Lung (tissue), 12 donors: ENCODE data around the gene FEM1B. TPM values are rescaled to one million over a fixed set of nuclear protein-coding genes. Genes with fewer than 3 reads are reported as not detected.

ENCODE experiments used
- ATAC-seq: fragments of 200-7000 bp; cut with Tn5 transposase; one replicate; pipeline ENCODE4 v1.9.1; 2020; ENCODE audit warnings: moderate number of reproducible peaks; ENCODE audit not compliant: insufficient read depth, low FRiP score
- DNase-seq, 3 donors: peaks; one replicate each; pipeline ENCODE4 v3.0.0-alpha.2; 2013 to 2017
- H3K27ac ChIP-seq, 2 donors: one replicate each; pipeline ENCODE4 v1.5.1; 2013; ENCODE audit warnings: mild to moderate bottlenecking in 2 of 2, moderate library complexity in 2 of 2, control low read depth in 1 of 2, inconsistent platforms in 1 of 2, low read depth in 1 of 2, low read length in 1 of 2
- H3K27me3 ChIP-seq, 3 donors: one replicate each; pipeline ENCODE4 v1.5.1; 2013; ENCODE audit warnings: low read length in 2 of 3; ENCODE audit not compliant: control insufficient read depth in 3 of 3, insufficient read depth in 3 of 3
- H3K36me3 ChIP-seq, 4 donors: one replicate each; pipeline ENCODE4 v1.5.1; 2013; ENCODE audit warnings: low read length in 4 of 4, mild to moderate bottlenecking in 1 of 4, moderate library complexity in 1 of 4; ENCODE audit not compliant: control insufficient read depth in 4 of 4, insufficient read depth in 4 of 4
- H3K4me1 ChIP-seq, 5 donors: one replicate each; pipeline ENCODE4 v1.5.1; 2013; ENCODE audit warnings: low read length in 5 of 5, mild to moderate bottlenecking in 2 of 5, moderate library complexity in 1 of 5; ENCODE audit not compliant: control insufficient read depth in 5 of 5, insufficient read depth in 5 of 5
- H3K4me3 ChIP-seq: one replicate; pipeline ENCODE4 v1.5.1; 2013; ENCODE audit warnings: mild to moderate bottlenecking, control low read depth, moderate library complexity
- H3K9ac ChIP-seq, 2 donors: one replicate each; pipeline ENCODE4 v1.5.1; 2013; ENCODE audit warnings: low read length in 2 of 2, control low read depth in 1 of 2; ENCODE audit not compliant: insufficient read depth in 1 of 2
- H3K9me3 ChIP-seq, 4 donors: one replicate each; pipeline ENCODE4 v1.5.1; 2013; ENCODE audit warnings: low read length in 3 of 4, mild to moderate bottlenecking in 1 of 4, moderate library complexity in 1 of 4; ENCODE audit not compliant: control insufficient read depth in 4 of 4, insufficient read depth in 3 of 4
- WGBS, 2 donors: extraction: QIAGEN DNeasy Blood & Tissue Kit; methylation state at CpG; one replicate each; pipeline ENCODE4 v1.1.7; 2013; 5-methylcytosine and 5-hydroxymethylcytosine counted together
- polyA plus RNA-seq, 2 donors: library from polyadenylated mRNA; stranded (reverse); fragments of 200-250 nt; gene quantifications; one replicate each; pipeline ENCODE4 v1.2.1, GENCODE V29; 2013
- total RNA-seq, 2 donors: library from RNA; depleted of rRNA in 1 of 2; stranded (reverse); fragments of >200 nt in 1 of 2; gene quantifications; one replicate each; pipeline ENCODE4 v1.2.1, GENCODE V29; 2014 to 2021
- TF ChIP-seq, protein P1 (sequence below): IDR thresholded peaks from 2 replicates; pipeline ENCODE4 v1.5.1; 2012; ENCODE audit warnings: mild to moderate bottlenecking; ENCODE audit errors: control extremely low read depth, extremely low read depth
- donor health status: control.
- donor health status: control.
- donor health status: Bipolar disorder and iron deficiency.
- donor health status: healthy.
- donor health status: DM: yes; HTN: yes; CAD: no.

FEM1B gene
- total and polyA plus RNA-seq, 4 donors, result 8.1 to 57.7 (median 30.5) TPM

DNA sequence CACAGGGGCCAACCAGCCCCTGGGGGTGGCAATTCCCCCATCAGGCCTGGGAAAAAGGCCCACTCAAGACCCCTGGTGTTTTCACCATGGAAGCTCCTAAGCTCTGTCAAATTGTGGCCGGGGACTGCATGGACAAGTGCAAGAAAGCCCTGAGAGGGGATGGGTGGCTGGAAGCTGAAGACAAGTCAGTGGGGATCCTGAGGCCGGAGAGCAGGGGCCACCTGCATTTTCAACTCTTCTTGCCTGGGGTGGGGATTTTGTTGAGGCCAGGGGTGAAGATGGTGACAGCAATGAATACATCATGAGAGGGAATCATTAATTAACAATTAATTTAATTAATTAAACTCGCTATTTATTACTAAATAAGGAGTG lies 33.9 kb downstream of the FEM1B start:
- Histone ChIP-seq H3K27ac (no peak overlapping the region), H3K4me1 (peaks cover 0 to 12% (median 0%) of the 10 kb centered on the region in 5 donors), H3K9me3 (no peaks in the 10 kb centered on the region), H3K9ac (no peak overlapping the region), H3K4me3 (no peak overlapping the region), H3K27me3 (no peaks in the 10 kb centered on the region), H3K36me3 (no peaks in the 10 kb centered on the region)
- ATAC-seq (no peak), DNase-seq (no peak)
- WGBS, 2 donors, result 95 to 100% methylated on average over 3 of the region's 3 CpGs
- TF ChIP-seq, protein P1, sequence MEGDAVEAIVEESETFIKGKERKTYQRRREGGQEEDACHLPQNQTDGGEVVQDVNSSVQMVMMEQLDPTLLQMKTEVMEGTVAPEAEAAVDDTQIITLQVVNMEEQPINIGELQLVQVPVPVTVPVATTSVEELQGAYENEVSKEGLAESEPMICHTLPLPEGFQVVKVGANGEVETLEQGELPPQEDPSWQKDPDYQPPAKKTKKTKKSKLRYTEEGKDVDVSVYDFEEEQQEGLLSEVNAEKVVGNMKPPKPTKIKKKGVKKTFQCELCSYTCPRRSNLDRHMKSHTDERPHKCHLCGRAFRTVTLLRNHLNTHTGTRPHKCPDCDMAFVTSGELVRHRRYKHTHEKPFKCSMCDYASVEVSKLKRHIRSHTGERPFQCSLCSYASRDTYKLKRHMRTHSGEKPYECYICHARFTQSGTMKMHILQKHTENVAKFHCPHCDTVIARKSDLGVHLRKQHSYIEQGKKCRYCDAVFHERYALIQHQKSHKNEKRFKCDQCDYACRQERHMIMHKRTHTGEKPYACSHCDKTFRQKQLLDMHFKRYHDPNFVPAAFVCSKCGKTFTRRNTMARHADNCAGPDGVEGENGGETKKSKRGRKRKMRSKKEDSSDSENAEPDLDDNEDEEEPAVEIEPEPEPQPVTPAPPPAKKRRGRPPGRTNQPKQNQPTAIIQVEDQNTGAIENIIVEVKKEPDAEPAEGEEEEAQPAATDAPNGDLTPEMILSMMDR, result no peak

DNA sequence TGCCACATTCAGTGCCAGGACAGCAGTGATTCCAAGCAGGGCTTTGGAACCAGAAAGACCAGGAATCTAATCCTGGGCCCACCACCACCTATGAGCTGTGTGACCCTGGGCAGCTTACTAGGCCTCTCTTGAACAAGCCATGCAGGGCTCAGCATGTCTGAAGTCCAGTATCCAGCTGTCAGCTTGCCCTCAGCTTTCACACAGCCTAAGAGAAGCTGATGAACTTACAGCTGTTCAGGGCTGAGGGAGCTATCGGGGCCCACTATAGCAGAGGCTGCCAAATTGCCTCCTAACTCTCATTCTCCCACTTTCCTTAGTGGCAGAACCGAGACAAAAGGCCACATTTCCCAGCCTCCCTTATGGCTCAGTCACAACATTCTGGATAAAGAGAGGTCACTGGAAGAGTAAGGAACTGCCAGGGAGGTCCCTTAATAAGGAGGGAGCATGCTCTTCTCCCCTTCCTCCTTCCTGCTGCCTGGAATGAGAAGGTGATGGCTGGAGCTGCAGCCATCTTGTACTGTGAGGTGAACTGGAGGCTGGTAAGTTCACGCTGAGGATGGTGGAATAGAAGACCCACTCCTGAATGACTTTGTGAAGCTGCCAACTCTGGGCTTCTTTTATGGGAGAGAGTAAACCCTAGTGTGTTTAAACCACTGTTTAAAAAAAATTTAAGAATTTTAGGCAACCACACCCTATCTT lies 34.5 kb downstream of the FEM1B start:
- no peak for ATAC-seq
- H3K27ac ChIP-seq, result no peak overlapping the region

DNA sequence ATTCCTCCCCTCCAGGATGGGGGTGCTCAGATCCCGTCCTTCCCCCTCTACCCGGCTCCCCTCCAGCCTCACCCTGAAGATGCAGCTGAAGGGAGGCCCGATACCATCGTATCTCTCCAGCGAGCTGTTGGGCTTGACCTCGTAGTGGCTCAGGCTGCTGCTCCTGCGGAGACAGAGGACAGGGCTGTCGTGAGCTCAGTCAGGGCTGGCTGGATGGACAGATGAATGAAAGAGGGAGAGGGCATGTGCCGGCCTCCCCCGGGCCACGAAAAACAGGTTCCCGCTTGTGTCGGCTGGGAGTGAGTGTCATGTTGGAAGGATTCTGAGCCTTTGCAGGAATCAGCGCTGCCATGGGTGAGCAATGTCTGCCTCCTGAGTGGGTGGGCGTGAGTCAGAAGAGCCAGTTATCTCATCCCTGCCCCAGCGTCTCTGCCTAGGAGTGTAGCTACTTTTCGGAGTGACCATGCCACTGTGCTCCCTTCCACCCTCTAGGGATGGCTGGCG lies 35.2 kb downstream of the FEM1B start:
- TF ChIP-seq, protein P1, result no peak
- WGBS, 2 donors, result 87 to 94% methylated on average over 18 of the region's 18 CpGs
- Histone ChIP-seq H3K9ac (no peak overlapping the region), H3K4me3 (no peak overlapping the region), H3K36me3 (no peaks in the 10 kb centered on the region), H3K27me3 (no peaks in the 10 kb centered on the region), H3K9me3 (no peaks in the 10 kb centered on the region), H3K4me1 (peaks cover 0 to 9% (median 0%) of the 10 kb centered on the region in 5 donors), H3K27ac (no peak overlapping the region)
- DNase-seq (no peak), ATAC-seq (no peak)

More for the DNA sequence above, 34.5 kb downstream of the FEM1B start:
- WGBS, 2 donors, result 91 to 92% methylated on average over 3 of the region's 3 CpGs
- TF ChIP-seq, protein P1, result no peak
- Histone ChIP-seq H3K4me1 (peaks cover 0 to 9% (median 0%) of the 10 kb centered on the region in 5 donors), H3K9me3 (no peaks in the 10 kb centered on the region), H3K27me3 (no peaks in the 10 kb centered on the region), H3K9ac (no peak overlapping the region), H3K36me3 (no peaks in the 10 kb centered on the region), H3K4me3 (no peak overlapping the region)
- no peak for DNase-seq
